Measurements from ENCODE around the gene SORBS1.

Gene SORBS1

DNA sequence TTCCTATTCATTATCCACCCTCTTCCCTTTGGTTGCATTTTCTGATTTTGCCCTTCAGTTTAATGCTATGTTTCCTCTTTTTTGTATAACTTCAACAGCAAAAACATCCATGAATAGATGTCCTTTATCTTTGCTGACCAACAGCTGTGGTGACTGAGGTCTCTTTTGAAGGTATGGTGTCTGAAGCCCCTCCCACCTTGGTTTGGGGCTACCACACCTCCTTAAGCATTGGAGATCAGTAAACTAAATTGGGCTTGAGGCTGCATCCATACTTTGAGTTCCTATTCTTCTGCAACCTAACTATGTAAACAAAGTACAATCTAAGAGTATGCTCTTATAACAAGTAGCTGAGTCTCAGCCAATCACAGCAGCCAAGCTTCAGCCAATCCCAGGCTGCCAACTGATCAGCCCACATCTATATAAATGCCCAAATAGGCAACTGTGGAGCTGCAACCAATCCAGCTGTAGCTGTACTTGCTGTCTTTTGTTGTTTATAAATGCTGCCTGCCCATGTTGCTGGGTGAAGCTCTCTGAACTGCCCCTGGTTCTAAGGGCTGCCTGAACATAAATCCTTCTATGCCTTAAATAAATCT lies 201.0 kb downstream of the SORBS1 start:
- no peak overlapping the region for H2AFZ ChIP-seq (ENCODE audit: low read depth, low read length, severe bottlenecking)
- no peaks in the 10 kb centered on the region for H4K20me1 ChIP-seq (ENCODE audit: low read depth, low read length)
- H3K9ac ChIP-seq (ENCODE audit: low read length): no peak overlapping the region

DNA sequence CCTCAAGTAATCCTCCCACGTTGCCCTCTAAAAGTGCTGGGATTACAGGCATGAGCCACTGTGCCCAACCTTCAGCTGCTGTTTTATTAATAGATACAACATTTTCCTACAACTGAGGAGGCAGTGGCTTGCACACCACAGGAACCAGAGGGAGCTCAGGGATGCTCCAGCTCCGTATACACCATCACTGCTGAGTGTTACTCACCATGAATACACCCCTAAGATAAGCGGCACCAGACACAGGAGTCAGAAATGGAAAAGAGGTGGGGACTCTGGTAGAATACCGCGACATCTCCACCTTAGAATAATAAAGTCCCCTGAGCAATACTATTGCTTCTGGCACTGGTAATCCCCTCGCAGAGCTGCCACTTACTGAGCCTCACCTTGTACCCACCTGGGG lies 201.7 kb downstream of the SORBS1 start:
- no peaks in the 10 kb centered on the region for H3K9me2 ChIP-seq (replicated peaks; ENCODE audit: insufficient read depth, low read length)
- no peaks in the 10 kb centered on the region for H3K27me3 ChIP-seq (ENCODE audit: low read length)
- no peaks in the 10 kb centered on the region for H3K36me3 ChIP-seq (ENCODE audit: low read length)
- no peak overlapping the region for H3K4me3 ChIP-seq (ENCODE audit: insufficient read depth, low read length, poor library complexity, severe bottlenecking)
- no peaks in the 10 kb centered on the region for H3F3A ChIP-seq (ENCODE audit: insufficient read depth)
- no peak overlapping the region for H3K4me2 ChIP-seq (ENCODE audit: low read depth, low read length, poor library complexity, severe bottlenecking)
- no peaks in the 10 kb centered on the region for H3K9me3 ChIP-seq (ENCODE audit: insufficient read depth, low read length)
- no peaks in the 10 kb centered on the region for H3K79me2 ChIP-seq (ENCODE audit: insufficient read depth, low read length)
- no peak overlapping the region for H3K9ac ChIP-seq (ENCODE audit: low read length)
- H2AFZ ChIP-seq (ENCODE audit: low read depth, low read length, severe bottlenecking): no peak overlapping the region
- H4K20me1 ChIP-seq (ENCODE audit: low read depth, low read length): no peaks in the 10 kb centered on the region
- no peak overlapping the region for H3K27ac ChIP-seq (ENCODE audit: low read depth, low read length)
- TF ChIP-seq EZH2phosphoT487 (conservative IDR thresholded peaks at IDR 0.05; ENCODE audit: low read length): no peak
- TF ChIP-seq, protein P1, sequence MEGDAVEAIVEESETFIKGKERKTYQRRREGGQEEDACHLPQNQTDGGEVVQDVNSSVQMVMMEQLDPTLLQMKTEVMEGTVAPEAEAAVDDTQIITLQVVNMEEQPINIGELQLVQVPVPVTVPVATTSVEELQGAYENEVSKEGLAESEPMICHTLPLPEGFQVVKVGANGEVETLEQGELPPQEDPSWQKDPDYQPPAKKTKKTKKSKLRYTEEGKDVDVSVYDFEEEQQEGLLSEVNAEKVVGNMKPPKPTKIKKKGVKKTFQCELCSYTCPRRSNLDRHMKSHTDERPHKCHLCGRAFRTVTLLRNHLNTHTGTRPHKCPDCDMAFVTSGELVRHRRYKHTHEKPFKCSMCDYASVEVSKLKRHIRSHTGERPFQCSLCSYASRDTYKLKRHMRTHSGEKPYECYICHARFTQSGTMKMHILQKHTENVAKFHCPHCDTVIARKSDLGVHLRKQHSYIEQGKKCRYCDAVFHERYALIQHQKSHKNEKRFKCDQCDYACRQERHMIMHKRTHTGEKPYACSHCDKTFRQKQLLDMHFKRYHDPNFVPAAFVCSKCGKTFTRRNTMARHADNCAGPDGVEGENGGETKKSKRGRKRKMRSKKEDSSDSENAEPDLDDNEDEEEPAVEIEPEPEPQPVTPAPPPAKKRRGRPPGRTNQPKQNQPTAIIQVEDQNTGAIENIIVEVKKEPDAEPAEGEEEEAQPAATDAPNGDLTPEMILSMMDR (IDR thresholded peaks at IDR 0.05; ENCODE audit: insufficient read depth, low read length, poor library complexity, severe bottlenecking): no peak

More for the DNA sequence above, 201.0 kb downstream of the SORBS1 start:
- H3K4me3 ChIP-seq (ENCODE audit: insufficient read depth, low read length, poor library complexity, severe bottlenecking): no peak overlapping the region
- H3K27ac ChIP-seq (ENCODE audit: low read depth, low read length): no peak overlapping the region
- H3F3A ChIP-seq (ENCODE audit: insufficient read depth): no peaks in the 10 kb centered on the region
- H3K79me2 ChIP-seq (ENCODE audit: insufficient read depth, low read length): no peaks in the 10 kb centered on the region
- H3K9me3 ChIP-seq (ENCODE audit: insufficient read depth, low read length): no peaks in the 10 kb centered on the region
- no peaks in the 10 kb centered on the region for H3K36me3 ChIP-seq (ENCODE audit: low read length)
- no peak for TF ChIP-seq EZH2phosphoT487 (conservative IDR thresholded peaks at IDR 0.05; ENCODE audit: low read length)
- TF ChIP-seq, protein P1 (IDR thresholded peaks at IDR 0.05; ENCODE audit: insufficient read depth, low read length, poor library complexity, severe bottlenecking): no peak
- no peaks in the 10 kb centered on the region for H3K27me3 ChIP-seq (ENCODE audit: low read length)
- no peaks in the 10 kb centered on the region for H3K9me2 ChIP-seq (replicated peaks; ENCODE audit: insufficient read depth, low read length)
- no peak overlapping the region for H3K4me2 ChIP-seq (ENCODE audit: low read depth, low read length, poor library complexity, severe bottlenecking)

DNA sequence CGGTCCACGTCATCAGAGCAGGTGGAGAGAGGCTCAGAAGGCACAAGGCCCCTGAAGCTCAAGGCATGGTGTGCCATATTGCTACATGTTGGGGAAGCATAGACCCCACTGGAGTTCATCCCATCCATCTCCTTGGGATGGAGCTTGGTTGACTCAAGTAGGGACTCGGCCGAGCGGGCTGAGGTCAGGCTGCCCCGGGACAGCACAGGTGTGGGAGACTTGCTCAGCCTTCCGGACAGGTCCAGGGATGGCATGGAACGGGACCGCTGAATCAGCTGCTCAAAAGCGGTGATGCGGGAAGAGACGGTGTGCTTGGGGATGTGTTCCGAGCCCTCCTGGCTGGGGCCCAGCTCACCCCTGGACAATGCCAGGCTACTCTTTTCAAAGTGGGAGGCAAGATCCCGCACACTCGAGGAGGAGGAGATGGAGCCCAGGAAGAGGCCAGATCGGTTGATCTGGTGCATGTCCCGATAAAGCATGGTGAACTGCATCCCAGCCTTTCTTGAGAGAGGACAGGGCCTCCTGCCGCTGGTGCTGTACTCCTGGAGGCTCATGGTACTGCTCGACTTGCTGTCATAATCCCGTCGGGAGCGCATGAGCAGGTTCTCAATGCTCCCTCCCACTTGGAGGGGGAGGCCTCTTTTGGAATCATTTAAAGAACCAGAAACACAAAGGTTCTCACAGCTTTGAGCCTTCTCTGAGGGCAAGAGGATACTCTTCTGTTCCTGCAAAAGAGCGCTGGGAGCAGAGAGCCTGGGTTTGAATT lies 204.8 kb downstream of the SORBS1 start:
- Histone ChIP-seq H3K27ac (ENCODE audit: low read depth, low read length) (no peak overlapping the region), H2AFZ (ENCODE audit: low read depth, low read length, severe bottlenecking) (no peak overlapping the region), H3F3A (ENCODE audit: insufficient read depth) (no peaks in the 10 kb centered on the region), H3K9me2 (replicated peaks; ENCODE audit: insufficient read depth, low read length) (no peaks in the 10 kb centered on the region), H3K36me3 (ENCODE audit: low read length) (no peaks in the 10 kb centered on the region), H3K9ac (ENCODE audit: low read length) (no peak overlapping the region), H3K4me2 (ENCODE audit: low read depth, low read length, poor library complexity, severe bottlenecking) (no peak overlapping the region), H3K9me3 (ENCODE audit: insufficient read depth, low read length) (no peaks in the 10 kb centered on the region), H3K79me2 (ENCODE audit: insufficient read depth, low read length) (no peaks in the 10 kb centered on the region), H4K20me1 (ENCODE audit: low read depth, low read length) (no peaks in the 10 kb centered on the region), H3K4me3 (ENCODE audit: insufficient read depth, low read length, poor library complexity, severe bottlenecking) (no peak overlapping the region), H3K27me3 (ENCODE audit: low read length) (no peaks in the 10 kb centered on the region)
- no peak for TF ChIP-seq EZH2phosphoT487 (conservative IDR thresholded peaks at IDR 0.05; ENCODE audit: low read length)
- TF ChIP-seq, protein P1 (IDR thresholded peaks at IDR 0.05; ENCODE audit: insufficient read depth, low read length, poor library complexity, severe bottlenecking): no peak

Data from SU-DHL-6 (cell line).